HepG2 (cell line): ENCODE measurements around the gene CDAN1. TPM values are rescaled to one million over a fixed set of nuclear protein-coding genes. Genes with fewer than 3 reads are reported as not detected.

Experiments
- ATAC-seq: fragments of 200-7000 bp; cut with Tn5 transposase; 3 replicates; pipeline ENCODE4 v1.9.1; 2020; ENCODE audit warnings: mild to moderate bottlenecking, moderate library complexity
- BruUV-seq: library from RNA; stranded (reverse); fragments of 400-500 nt; replicated peaks from 2 replicates; lab custom pipeline; 2021; lab: Mats Ljungman, UMichigan
- CTCF ChIA-PET: fragments of 300-600 bp; formaldehyde crosslinking; extraction: SDS; loops from one replicate; lab custom pipeline; 2021; ENCODE audit warnings: low total read pairs, inconsistent platforms, low intra/inter-chr PET ratio; lab: Yijun Ruan, JAX
- POLR2A ChIA-PET: fragments of 350-600 bp; sonication (Branson Sonifier 250); formaldehyde crosslinking; loops from one replicate; lab custom pipeline; 2020; ENCODE audit warnings: antibody characterized with exemption, inconsistent platforms; lab: Yijun Ruan, JAX
- DNase-seq: peaks from one replicate; pipeline ENCODE4 v3.0.0-alpha.2; 2015; ENCODE audit warnings: low spot score
- FAIRE-seq: peaks from 3 replicates; lab custom pipeline; 2011; peaks lifted over from hg19 to GRCh38; lab: Jason Lieb, UNC
- H2AFZ ChIP-seq: one replicate; pipeline ENCODE4 v1.6.1; 2011; ENCODE audit warnings: low read length, inconsistent platforms
- H3K27ac ChIP-seq: fragments of 300-600 bp; 3 replicates; pipeline ENCODE4 v1.8.0; 2011; ENCODE audit warnings: mixed run types, mild to moderate bottlenecking, mixed read lengths, low read length, inconsistent platforms; ENCODE audit not compliant: insufficient read depth; ENCODE audit errors: extremely low read length
- H3K27me3 ChIP-seq, 2 experiments: fragments of 200-600 bp in 1 of 2; 2 replicates in 1 of 2; 3 replicates in 1 of 2; pipeline versions ENCODE4 v1.6.0 to v1.8.0; 2011; ENCODE audit warnings: low read length in 2 of 2, mild to moderate bottlenecking in 2 of 2, moderate library complexity in 2 of 2, inconsistent platforms in 1 of 2; ENCODE audit not compliant: insufficient read depth in 2 of 2, control insufficient read depth in 1 of 2
- H3K36me3 ChIP-seq, 2 experiments: fragments of 200-600 bp in 1 of 2; replicated peaks in 1 of 2; 2 replicates in 1 of 2; 3 replicates in 1 of 2; pipeline versions ENCODE4 v1.5.1 to v1.8.0; 2011; ENCODE audit warnings: low read length in 2 of 2, inconsistent platforms in 1 of 2; ENCODE audit not compliant: insufficient read depth in 2 of 2, control insufficient read depth in 1 of 2
- H3K4me1 ChIP-seq: 2 replicates; pipeline ENCODE4 v1.5.1; 2012; ENCODE audit warnings: low read length, inconsistent platforms; ENCODE audit not compliant: insufficient read depth
- H3K4me2 ChIP-seq: 2 replicates; pipeline ENCODE4 v1.6.0; 2011; ENCODE audit warnings: low read depth, low read length, inconsistent platforms
- H3K4me3 ChIP-seq, 3 experiments: fragments of 200-600 bp in 1 of 3; sonication (generic), shearing (Covaris generic) in 1 of 3; replicated peaks in 1 of 3; 2 replicates each; pipeline ENCODE4 v1.5.1; 2011 to 2016; ENCODE audit warnings: low read length in 3 of 3, inconsistent platforms in 2 of 3, low read depth in 2 of 3, mild to moderate bottlenecking in 2 of 3, control low read depth in 1 of 3, mixed read lengths in 1 of 3; ENCODE audit not compliant: insufficient read depth in 1 of 3
- H3K79me2 ChIP-seq: one replicate; pipeline ENCODE4 v1.6.1; 2011; ENCODE audit warnings: low read length, inconsistent platforms; ENCODE audit not compliant: insufficient read depth
- H3K9ac ChIP-seq: 2 replicates; pipeline ENCODE4 v1.6.0; 2011; ENCODE audit warnings: mild to moderate bottlenecking, low read depth, low read length, inconsistent platforms; ENCODE audit not compliant: insufficient read depth
- H3K9me3 ChIP-seq: 2 replicates; pipeline ENCODE4 v1.5.1; 2012; ENCODE audit warnings: mild to moderate bottlenecking, low read length
- H4K20me1 ChIP-seq: 2 replicates; pipeline ENCODE4 v1.6.0; 2011; ENCODE audit warnings: inconsistent platforms, mild to moderate bottlenecking, low read length, moderate library complexity; ENCODE audit not compliant: insufficient read depth
- CHD4 ChIP-seq: fragments of 200-600 bp; sonication (generic); IDR thresholded peaks from 2 replicates; pipeline ENCODE4 v1.7.0; 2017; ENCODE audit warnings: mild to moderate bottlenecking, low read length, borderline replicate concordance
- DPF2 ChIP-seq: sonication (generic); formaldehyde crosslinking; IDR thresholded peaks from 2 replicates; pipeline ENCODE4 v1.4.0; 2020; ENCODE audit warnings: mild to moderate bottlenecking, low read depth, missing genetic modification reagents, borderline replicate concordance
- ELF3 ChIP-seq: IDR thresholded peaks from 2 replicates; pipeline ENCODE4 v1.6.1; 2016; ENCODE audit warnings: missing genetic modification reagents, missing compliant biosample characterization
- FLYWCH1 ChIP-seq: sonication (generic); formaldehyde crosslinking; IDR thresholded peaks from 2 replicates; pipeline ENCODE4 v1.8.1; 2023; ENCODE audit warnings: mild to moderate bottlenecking, missing genetic modification reagents
- MBD4 ChIP-seq: IDR thresholded peaks from 2 replicates; pipeline ENCODE4 v1.6.1; 2012; ENCODE audit warnings: low read length, inconsistent platforms, borderline replicate concordance
- RAD21 ChIP-seq: fragments of 450-650 bp; formaldehyde crosslinking; IDR thresholded peaks from 2 replicates; pipeline ENCODE4 v1.5.0; 2020; ENCODE audit warnings: mild to moderate bottlenecking
- REXO4 ChIP-seq: sonication (generic); formaldehyde crosslinking; IDR thresholded peaks from 2 replicates; pipeline ENCODE4 v1.8.0; 2022; ENCODE audit warnings: missing genetic modification reagents, mild to moderate bottlenecking, borderline replicate concordance
- SOX5 ChIP-seq: IDR thresholded peaks from 2 replicates; pipeline ENCODE4 v1.6.1; 2016; ENCODE audit warnings: borderline replicate concordance
- ZKSCAN5 ChIP-seq: sonication (generic); formaldehyde crosslinking; IDR thresholded peaks from 2 replicates; pipeline ENCODE4 v1.5.1; 2020; ENCODE audit warnings: mild to moderate bottlenecking, missing genetic modification reagents
- ZMYM2 ChIP-seq: sonication (generic); formaldehyde crosslinking; IDR thresholded peaks from 2 replicates; pipeline ENCODE4 v1.8.0; 2022; ENCODE audit warnings: mild to moderate bottlenecking, missing genetic modification reagents
- ZNF232 ChIP-seq: sonication (generic); formaldehyde crosslinking; IDR thresholded peaks from 2 replicates; pipeline ENCODE4 v1.4.0; 2020; ENCODE audit warnings: missing genetic modification reagents, borderline replicate concordance
- ZNF879 ChIP-seq: sonication (generic); formaldehyde crosslinking; IDR thresholded peaks from 2 replicates; pipeline ENCODE4 v1.8.1; 2023; ENCODE audit warnings: missing genetic modification reagents
- WGBS: methylation state at CpG from one replicate; pipeline ENCODE4 v1.1.6; 2017; ENCODE audit warnings: low lambda C conversion rate; 5-methylcytosine and 5-hydroxymethylcytosine counted together
- in situ Hi-C: cut with HindIII; loops from 2 replicates; pipeline ENCODE4 v1.10.0; 2017; ENCODE audit warnings: low pct_unique_long_range_greater_than_20kb; ENCODE audit not compliant: extremely low pct_ligation_motif_present
- intact Hi-C: fragments of 100-400 bp; cut with micrococcal nuclease; formaldehyde crosslinking; loops from one replicate; pipeline ENCODE4 v1.10.0; 2022; ENCODE audit not compliant: unreplicated experiment
- polyA plus RNA-seq, 8 experiments: library from polyadenylated mRNA; depleted of rRNA in 3 of 8; stranded (reverse) in 7 of 8; unstranded in 1 of 8; fragments of >200 nt; fragmentation: Illumina TruSeq in 4 of 8; extraction: Trizol in 4 of 8; gene quantifications; 2 replicates each; pipeline versions ENCODE4 v1.2.1 to v1.2.3, GENCODE V29; 2011 to 2016; ENCODE audit warnings: low read depth in 4 of 8, missing spikeins in 1 of 8, mixed read lengths in 1 of 8; ENCODE audit not compliant: insufficient read depth in 1 of 8
- total RNA-seq, 5 experiments: library from RNA; depleted of rRNA; stranded (reverse); fragments of >200 nt; fragmentation: Illumina TruSeq; extraction: Trizol; gene quantifications; 2 replicates each; pipeline ENCODE4 v1.2.3, GENCODE V29; 2016; ENCODE audit warnings: low read depth in 1 of 5
- TF ChIP-seq, protein P1 (sequence below): sonication (generic); formaldehyde crosslinking; IDR thresholded peaks from 2 replicates; pipeline ENCODE4 v1.4.0; 2020; ENCODE audit warnings: missing genetic modification reagents
- TF ChIP-seq, protein P2 (sequence below): sonication (generic); formaldehyde crosslinking; IDR thresholded peaks from 2 replicates; pipeline ENCODE4 v1.5.0; 2020; ENCODE audit warnings: mild to moderate bottlenecking, missing genetic modification reagents
- TF ChIP-seq, protein P3 (sequence below): sonication (generic); formaldehyde crosslinking; IDR thresholded peaks from 2 replicates; pipeline ENCODE4 v1.4.0; 2020; ENCODE audit warnings: missing genetic modification reagents
- TF ChIP-seq, protein P4 (sequence below): IDR thresholded peaks from 2 replicates; pipeline ENCODE4 v1.6.1; 2012; ENCODE audit warnings: low read length, improper control_type of control experiment

The CDAN1 gene
- total and polyA plus RNA-seq, 2 of the 13 experiments (the other 11 are each of a cell fraction or from before 2014, with no cell fraction given), result 5.0 to 16.1 TPM

DNA sequence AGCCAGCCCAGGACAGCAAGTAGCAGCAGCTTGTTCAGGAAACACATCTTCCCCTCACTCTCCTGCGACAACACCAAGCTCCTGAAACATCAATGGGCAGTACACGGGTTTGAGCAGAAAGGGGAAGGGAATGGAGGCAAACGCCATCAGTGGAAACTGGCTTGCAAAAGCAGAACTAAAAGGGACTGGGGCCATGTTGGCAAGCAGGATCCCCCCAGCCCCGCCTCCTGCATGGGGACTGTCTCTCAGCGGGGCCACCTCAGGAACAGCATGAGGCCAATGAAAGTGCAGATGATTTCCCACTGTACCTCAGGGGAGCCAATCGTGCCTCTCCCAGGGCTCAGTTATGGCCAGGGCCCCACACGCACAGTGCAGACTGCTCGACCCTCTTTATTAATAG lies 6.8 kb downstream of the CDAN1 start:
- H2AFZ ChIP-seq, result no peak overlapping the region
- DNase-seq (no peak), FAIRE-seq (no peak), ATAC-seq (no peak; the same call in 2 of the 3 replicates)
- H3K27me3 ChIP-seq, result no peaks in the 10 kb centered on the region
- ChIA-PET POLR2A (no interaction called here), CTCF (no interaction called here)
- peaks cover 11% of the 10 kb centered on the region for H3K4me1 ChIP-seq
- no TSS peak for BruUV-seq
- no peak overlapping the region for H3K9ac ChIP-seq
- no peak overlapping the region for H3K27ac ChIP-seq
- H3K4me3 ChIP-seq, result no peak overlapping the region
- whole genome bisulfite sequencing, result 96% methylated on average over 8 of the region's 8 CpGs
- no peaks in the 10 kb centered on the region for H4K20me1 ChIP-seq
- H3K79me2 ChIP-seq, result peaks cover 3% of the 10 kb centered on the region
- peaks cover 47 to 91% of the 10 kb centered on the region in 2 experiments for H3K36me3 ChIP-seq
- in situ Hi-C loops (no loop called here), intact Hi-C loops (no loop called here)
- H3K4me2 ChIP-seq, result no peak overlapping the region
- H3K9me3 ChIP-seq, result no peaks in the 10 kb centered on the region
- TF ChIP-seq, protein P1, sequence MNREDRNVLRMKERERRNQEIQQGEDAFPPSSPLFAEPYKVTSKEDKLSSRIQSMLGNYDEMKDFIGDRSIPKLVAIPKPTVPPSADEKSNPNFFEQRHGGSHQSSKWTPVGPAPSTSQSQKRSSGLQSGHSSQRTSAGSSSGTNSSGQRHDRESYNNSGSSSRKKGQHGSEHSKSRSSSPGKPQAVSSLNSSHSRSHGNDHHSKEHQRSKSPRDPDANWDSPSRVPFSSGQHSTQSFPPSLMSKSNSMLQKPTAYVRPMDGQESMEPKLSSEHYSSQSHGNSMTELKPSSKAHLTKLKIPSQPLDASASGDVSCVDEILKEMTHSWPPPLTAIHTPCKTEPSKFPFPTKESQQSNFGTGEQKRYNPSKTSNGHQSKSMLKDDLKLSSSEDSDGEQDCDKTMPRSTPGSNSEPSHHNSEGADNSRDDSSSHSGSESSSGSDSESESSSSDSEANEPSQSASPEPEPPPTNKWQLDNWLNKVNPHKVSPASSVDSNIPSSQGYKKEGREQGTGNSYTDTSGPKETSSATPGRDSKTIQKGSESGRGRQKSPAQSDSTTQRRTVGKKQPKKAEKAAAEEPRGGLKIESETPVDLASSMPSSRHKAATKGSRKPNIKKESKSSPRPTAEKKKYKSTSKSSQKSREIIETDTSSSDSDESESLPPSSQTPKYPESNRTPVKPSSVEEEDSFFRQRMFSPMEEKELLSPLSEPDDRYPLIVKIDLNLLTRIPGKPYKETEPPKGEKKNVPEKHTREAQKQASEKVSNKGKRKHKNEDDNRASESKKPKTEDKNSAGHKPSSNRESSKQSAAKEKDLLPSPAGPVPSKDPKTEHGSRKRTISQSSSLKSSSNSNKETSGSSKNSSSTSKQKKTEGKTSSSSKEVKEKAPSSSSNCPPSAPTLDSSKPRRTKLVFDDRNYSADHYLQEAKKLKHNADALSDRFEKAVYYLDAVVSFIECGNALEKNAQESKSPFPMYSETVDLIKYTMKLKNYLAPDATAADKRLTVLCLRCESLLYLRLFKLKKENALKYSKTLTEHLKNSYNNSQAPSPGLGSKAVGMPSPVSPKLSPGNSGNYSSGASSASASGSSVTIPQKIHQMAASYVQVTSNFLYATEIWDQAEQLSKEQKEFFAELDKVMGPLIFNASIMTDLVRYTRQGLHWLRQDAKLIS (CRISPR knock-in tag), result no peak
- TF ChIP-seq ZMYM2 (CRISPR knock-in tag) (no peak), REXO4 (CRISPR knock-in tag) (no peak), ZNF232 (CRISPR knock-in tag) (no peak), MBD4 (no peak), SOX5 (CRISPR knock-in tag) (no peak), ZNF879 (CRISPR knock-in tag) (no peak), ZKSCAN5 (CRISPR knock-in tag) (no peak), CHD4 (no peak), FLYWCH1 (CRISPR knock-in tag) (no peak), ELF3 (CRISPR knock-in tag) (no peak), RAD21 (no peak), DPF2 (CRISPR knock-in tag) (no peak)
- TF ChIP-seq, protein P2, sequence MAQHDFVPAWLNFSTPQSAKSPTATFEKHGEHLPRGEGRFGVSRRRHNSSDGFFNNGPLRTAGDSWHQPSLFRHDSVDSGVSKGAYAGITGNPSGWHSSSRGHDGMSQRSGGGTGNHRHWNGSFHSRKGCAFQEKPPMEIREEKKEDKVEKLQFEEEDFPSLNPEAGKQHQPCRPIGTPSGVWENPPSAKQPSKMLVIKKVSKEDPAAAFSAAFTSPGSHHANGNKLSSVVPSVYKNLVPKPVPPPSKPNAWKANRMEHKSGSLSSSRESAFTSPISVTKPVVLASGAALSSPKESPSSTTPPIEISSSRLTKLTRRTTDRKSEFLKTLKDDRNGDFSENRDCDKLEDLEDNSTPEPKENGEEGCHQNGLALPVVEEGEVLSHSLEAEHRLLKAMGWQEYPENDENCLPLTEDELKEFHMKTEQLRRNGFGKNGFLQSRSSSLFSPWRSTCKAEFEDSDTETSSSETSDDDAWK (CRISPR knock-in tag), result no peak
- TF ChIP-seq, protein P3, sequence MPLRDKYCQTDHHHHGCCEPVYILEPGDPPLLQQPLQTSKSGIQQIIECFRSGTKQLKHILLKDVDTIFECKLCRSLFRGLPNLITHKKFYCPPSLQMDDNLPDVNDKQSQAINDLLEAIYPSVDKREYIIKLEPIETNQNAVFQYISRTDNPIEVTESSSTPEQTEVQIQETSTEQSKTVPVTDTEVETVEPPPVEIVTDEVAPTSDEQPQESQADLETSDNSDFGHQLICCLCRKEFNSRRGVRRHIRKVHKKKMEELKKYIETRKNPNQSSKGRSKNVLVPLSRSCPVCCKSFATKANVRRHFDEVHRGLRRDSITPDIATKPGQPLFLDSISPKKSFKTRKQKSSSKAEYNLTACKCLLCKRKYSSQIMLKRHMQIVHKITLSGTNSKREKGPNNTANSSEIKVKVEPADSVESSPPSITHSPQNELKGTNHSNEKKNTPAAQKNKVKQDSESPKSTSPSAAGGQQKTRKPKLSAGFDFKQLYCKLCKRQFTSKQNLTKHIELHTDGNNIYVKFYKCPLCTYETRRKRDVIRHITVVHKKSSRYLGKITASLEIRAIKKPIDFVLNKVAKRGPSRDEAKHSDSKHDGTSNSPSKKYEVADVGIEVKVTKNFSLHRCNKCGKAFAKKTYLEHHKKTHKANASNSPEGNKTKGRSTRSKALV, result no peak
- TF ChIP-seq, protein P4, sequence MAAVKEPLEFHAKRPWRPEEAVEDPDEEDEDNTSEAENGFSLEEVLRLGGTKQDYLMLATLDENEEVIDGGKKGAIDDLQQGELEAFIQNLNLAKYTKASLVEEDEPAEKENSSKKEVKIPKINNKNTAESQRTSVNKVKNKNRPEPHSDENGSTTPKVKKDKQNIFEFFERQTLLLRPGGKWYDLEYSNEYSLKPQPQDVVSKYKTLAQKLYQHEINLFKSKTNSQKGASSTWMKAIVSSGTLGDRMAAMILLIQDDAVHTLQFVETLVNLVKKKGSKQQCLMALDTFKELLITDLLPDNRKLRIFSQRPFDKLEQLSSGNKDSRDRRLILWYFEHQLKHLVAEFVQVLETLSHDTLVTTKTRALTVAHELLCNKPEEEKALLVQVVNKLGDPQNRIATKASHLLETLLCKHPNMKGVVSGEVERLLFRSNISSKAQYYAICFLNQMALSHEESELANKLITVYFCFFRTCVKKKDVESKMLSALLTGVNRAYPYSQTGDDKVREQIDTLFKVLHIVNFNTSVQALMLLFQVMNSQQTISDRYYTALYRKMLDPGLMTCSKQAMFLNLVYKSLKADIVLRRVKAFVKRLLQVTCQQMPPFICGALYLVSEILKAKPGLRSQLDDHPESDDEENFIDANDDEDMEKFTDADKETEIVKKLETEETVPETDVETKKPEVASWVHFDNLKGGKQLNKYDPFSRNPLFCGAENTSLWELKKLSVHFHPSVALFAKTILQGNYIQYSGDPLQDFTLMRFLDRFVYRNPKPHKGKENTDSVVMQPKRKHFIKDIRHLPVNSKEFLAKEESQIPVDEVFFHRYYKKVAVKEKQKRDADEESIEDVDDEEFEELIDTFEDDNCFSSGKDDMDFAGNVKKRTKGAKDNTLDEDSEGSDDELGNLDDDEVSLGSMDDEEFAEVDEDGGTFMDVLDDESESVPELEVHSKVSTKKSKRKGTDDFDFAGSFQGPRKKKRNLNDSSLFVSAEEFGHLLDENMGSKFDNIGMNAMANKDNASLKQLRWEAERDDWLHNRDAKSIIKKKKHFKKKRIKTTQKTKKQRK, result no peak
